Caco-2 (cell line): Measurements from ENCODE around the gene EDN2. TPM values are rescaled to one million over a fixed set of nuclear protein-coding genes. Genes with fewer than 3 reads are reported as not detected.
A peak's percentile ranks its signal among the peaks of the same experiment; 100 is the strongest.

ENCODE experiments used
- BruUV-seq: library from RNA; stranded (reverse); fragments of 400-500 nt; replicated peaks from 2 replicates; lab custom pipeline; 2021; lab: Mats Ljungman, UMichigan
- CTCF ChIA-PET: fragments of 300-600 bp; sonication (Branson Sonifier 250); formaldehyde crosslinking; loops from one replicate; lab custom pipeline; 2022; ENCODE audit warnings: antibody characterized with exemption; lab: Charles Lee
- POLR2A ChIA-PET: fragments of 300-600 bp; sonication (Branson Sonifier 250); formaldehyde crosslinking; loops from one replicate; lab custom pipeline; 2022; ENCODE audit warnings: antibody characterized with exemption; lab: Charles Lee
- DNase-seq, 2 experiments: peaks; one replicate each; pipeline versions ENCODE4 v3.0.0 to v3.0.0-alpha.2; 2020 to 2022
- H3K27me3 ChIP-seq: replicated peaks from 2 replicates; pipeline ENCODE4 v1.6.0; 2011; ENCODE audit warnings: low read length; ENCODE audit not compliant: control insufficient read depth, insufficient read depth
- H3K36me3 ChIP-seq: 2 replicates; pipeline ENCODE4 v1.5.1; 2011; ENCODE audit warnings: low read length; ENCODE audit not compliant: control insufficient read depth, insufficient read depth
- H3K4me1 ChIP-seq: fragments of 250-450 bp; sonication (Bioruptor Pico); 2 replicates; pipeline ENCODE4 v1.5.1; 2020; ENCODE audit warnings: mild to moderate bottlenecking
- H3K4me3 ChIP-seq: 2 replicates; pipeline ENCODE4 v1.5.1; 2011; ENCODE audit warnings: low read depth, mild to moderate bottlenecking, control low read depth, low read length
- H3K9me3 ChIP-seq: fragments of 250-450 bp; sonication (Bioruptor Pico); 2 replicates; pipeline ENCODE4 v1.5.1; 2020; ENCODE audit warnings: mild to moderate bottlenecking, moderate library complexity
- H3K27ac Mint-ChIP-seq: one replicate; pipeline ENCODE4 v1.8.0; 2022; ENCODE audit warnings: mixed read lengths; ENCODE audit not compliant: unreplicated experiment
- H3K27me3 Mint-ChIP-seq: one replicate; pipeline ENCODE4 v1.8.0; 2022; ENCODE audit warnings: mixed read lengths; ENCODE audit not compliant: insufficient read depth, unreplicated experiment
- H3K36me3 Mint-ChIP-seq: one replicate; pipeline ENCODE4 v1.8.0; 2022; ENCODE audit warnings: mild to moderate bottlenecking, mixed read lengths; ENCODE audit not compliant: insufficient read depth, unreplicated experiment
- H3K4me1 Mint-ChIP-seq: one replicate; pipeline ENCODE4 v1.8.0; 2022; ENCODE audit warnings: low read depth, mixed read lengths; ENCODE audit not compliant: unreplicated experiment
- H3K4me3 Mint-ChIP-seq: one replicate; pipeline ENCODE4 v1.8.0; 2022; ENCODE audit warnings: mild to moderate bottlenecking, moderate library complexity, mixed read lengths; ENCODE audit not compliant: unreplicated experiment
- H3K9me3 Mint-ChIP-seq: one replicate; pipeline ENCODE4 v1.8.0; 2022; ENCODE audit warnings: mixed read lengths; ENCODE audit not compliant: unreplicated experiment
- intact Hi-C: fragments of 100-400 bp; cut with micrococcal nuclease; formaldehyde crosslinking; loops from one replicate; pipeline ENCODE4 v1.10.0; 2022; ENCODE audit not compliant: unreplicated experiment
- total RNA-seq: library from RNA; stranded (reverse); gene quantifications from 2 replicates; pipeline ENCODE4 v1.2.3, GENCODE V29; 2022
- TF ChIP-seq, protein P1 (sequence below), 2 experiments: fragments of 200-600 bp in 1 of 2; IDR thresholded peaks; 1 replicate in 1 of 2; 2 replicates in 1 of 2; pipeline versions ENCODE4 v1.5.1 to v1.8.0; 2011 to 2022; ENCODE audit warnings: antibody characterized with exemption in 1 of 2, control low read depth in 1 of 2, inconsistent platforms in 1 of 2, low read depth in 1 of 2, low read length in 1 of 2, mild to moderate bottlenecking in 1 of 2, moderate library complexity in 1 of 2; ENCODE audit not compliant: insufficient read depth in 1 of 2, severe bottlenecking in 1 of 2, unreplicated experiment in 1 of 2

Gene EDN2
- total RNA-seq, 1 experiment from 2014 or later = not detected

DNA sequence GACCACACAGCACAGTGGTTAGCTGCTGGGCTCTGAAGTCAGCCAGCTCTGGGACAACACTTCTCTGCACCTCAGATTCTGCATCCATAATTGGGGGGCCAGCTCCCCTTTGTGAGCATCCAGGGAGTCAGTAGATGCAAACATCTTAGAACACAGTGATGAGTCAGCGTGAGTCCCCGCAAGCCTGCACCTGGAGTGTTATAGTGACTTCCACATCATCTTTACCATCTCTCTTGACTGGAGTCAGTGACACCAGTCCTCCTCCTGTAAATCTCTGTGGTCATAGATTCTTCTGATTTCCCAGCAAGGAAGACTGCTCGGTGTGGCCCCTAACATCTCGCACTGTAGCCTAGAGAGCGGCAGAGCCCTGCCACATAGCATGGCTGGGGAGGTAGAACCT is 13.9 kb upstream of the EDN2 start:
- DNase-seq = no peak
- Mint-ChIP-seq H3K4me3 (no peak overlapping the region), H3K27ac (no peak overlapping the region), H3K27me3 (no peaks in the 10 kb centered on the region), H3K4me1 (peaks cover 5% of the 10 kb centered on the region), H3K36me3 (no peaks in the 10 kb centered on the region), H3K9me3 (no peaks in the 10 kb centered on the region)
- TF ChIP-seq, protein P1, sequence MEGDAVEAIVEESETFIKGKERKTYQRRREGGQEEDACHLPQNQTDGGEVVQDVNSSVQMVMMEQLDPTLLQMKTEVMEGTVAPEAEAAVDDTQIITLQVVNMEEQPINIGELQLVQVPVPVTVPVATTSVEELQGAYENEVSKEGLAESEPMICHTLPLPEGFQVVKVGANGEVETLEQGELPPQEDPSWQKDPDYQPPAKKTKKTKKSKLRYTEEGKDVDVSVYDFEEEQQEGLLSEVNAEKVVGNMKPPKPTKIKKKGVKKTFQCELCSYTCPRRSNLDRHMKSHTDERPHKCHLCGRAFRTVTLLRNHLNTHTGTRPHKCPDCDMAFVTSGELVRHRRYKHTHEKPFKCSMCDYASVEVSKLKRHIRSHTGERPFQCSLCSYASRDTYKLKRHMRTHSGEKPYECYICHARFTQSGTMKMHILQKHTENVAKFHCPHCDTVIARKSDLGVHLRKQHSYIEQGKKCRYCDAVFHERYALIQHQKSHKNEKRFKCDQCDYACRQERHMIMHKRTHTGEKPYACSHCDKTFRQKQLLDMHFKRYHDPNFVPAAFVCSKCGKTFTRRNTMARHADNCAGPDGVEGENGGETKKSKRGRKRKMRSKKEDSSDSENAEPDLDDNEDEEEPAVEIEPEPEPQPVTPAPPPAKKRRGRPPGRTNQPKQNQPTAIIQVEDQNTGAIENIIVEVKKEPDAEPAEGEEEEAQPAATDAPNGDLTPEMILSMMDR (IDR thresholded peaks at IDR 0.05; ENCODE audit: insufficient read depth in 1 of 2, low read depth in 1 of 2, low read length in 1 of 2, severe bottlenecking in 1 of 2, unreplicated experiment in 1 of 2) = no peak
- POLR2A ChIA-PET = no interaction called here
- Histone ChIP-seq H3K36me3 (no peaks in the 10 kb centered on the region), H3K4me3 (no peak overlapping the region), H3K9me3 (no peaks in the 10 kb centered on the region), H3K4me1 (peaks cover 45% of the 10 kb centered on the region), H3K27me3 (no peaks in the 10 kb centered on the region)
- CTCF ChIA-PET = no interaction called here
- intact Hi-C loops = no loop called here
- BruUV-seq = no TSS peak

GRCh38 chr1:41497461-41498030 is 13.1 kb upstream of the EDN2 start:
- no peaks in the 10 kb centered on the region for H3K36me3 ChIP-seq
- H3K4me3 ChIP-seq = no peak overlapping the region
- peak overlapping the region; percentile 55 for H3K27ac Mint-ChIP-seq
- CTCF ChIA-PET = no interaction called here
- intact Hi-C loops = no loop called here
- H3K9me3 Mint-ChIP-seq = no peaks in the 10 kb centered on the region
- no peak for DNase-seq
- no peaks in the 10 kb centered on the region for H3K9me3 ChIP-seq
- BruUV-seq = TSS peak; percentile 74
- no peaks in the 10 kb centered on the region for H3K27me3 ChIP-seq
- peaks cover 4% of the 10 kb centered on the region for H3K4me1 Mint-ChIP-seq
- H3K4me1 ChIP-seq = peaks cover 45% of the 10 kb centered on the region
- H3K4me3 Mint-ChIP-seq = no peak overlapping the region
- POLR2A ChIA-PET = interaction anchor here (0.6 kb wide), 1 partner anchor 16 kb away, joined by 4 read pairs; no protein-coding TSS in a partner anchor
- H3K36me3 Mint-ChIP-seq = no peaks in the 10 kb centered on the region
- TF ChIP-seq, protein P1 (IDR thresholded peaks at IDR 0.05; ENCODE audit: insufficient read depth in 1 of 2, low read depth in 1 of 2, low read length in 1 of 2, severe bottlenecking in 1 of 2, unreplicated experiment in 1 of 2) = no peak
- no peaks in the 10 kb centered on the region for H3K27me3 Mint-ChIP-seq

GRCh38 chr1:41497056-41497440 is 12.6 kb upstream of the EDN2 start:
- no peaks in the 10 kb centered on the region for H3K36me3 Mint-ChIP-seq
- peak overlapping the region; percentile 55 for H3K27ac Mint-ChIP-seq
- POLR2A ChIA-PET = interaction anchor here (0.5 to 0.6 kb wide), 2 partner anchors 16 to 1161 kb away, joined by 3 to 4 read pairs; partner anchors contain the start of gene PPIH
- Histone ChIP-seq H3K9me3 (no peaks in the 10 kb centered on the region), H3K4me3 (no peak overlapping the region), H3K36me3 (no peaks in the 10 kb centered on the region), H3K27me3 (no peaks in the 10 kb centered on the region), H3K4me1 (peaks cover 45% of the 10 kb centered on the region)
- BruUV-seq = no TSS peak
- no peaks in the 10 kb centered on the region for H3K27me3 Mint-ChIP-seq
- no peak overlapping the region for H3K4me3 Mint-ChIP-seq
- TF ChIP-seq, protein P1 (IDR thresholded peaks at IDR 0.05; ENCODE audit: insufficient read depth in 1 of 2, low read depth in 1 of 2, low read length in 1 of 2, severe bottlenecking in 1 of 2, unreplicated experiment in 1 of 2) = no peak
- intact Hi-C loops = no loop called here
- no peaks in the 10 kb centered on the region for H3K4me1 Mint-ChIP-seq
- CTCF ChIA-PET = no interaction called here
- no peaks in the 10 kb centered on the region for H3K9me3 Mint-ChIP-seq
- DNase-seq = no peak
